ENCODE results near the gene GRIPAP1.

GRIPAP1 gene, protein sequence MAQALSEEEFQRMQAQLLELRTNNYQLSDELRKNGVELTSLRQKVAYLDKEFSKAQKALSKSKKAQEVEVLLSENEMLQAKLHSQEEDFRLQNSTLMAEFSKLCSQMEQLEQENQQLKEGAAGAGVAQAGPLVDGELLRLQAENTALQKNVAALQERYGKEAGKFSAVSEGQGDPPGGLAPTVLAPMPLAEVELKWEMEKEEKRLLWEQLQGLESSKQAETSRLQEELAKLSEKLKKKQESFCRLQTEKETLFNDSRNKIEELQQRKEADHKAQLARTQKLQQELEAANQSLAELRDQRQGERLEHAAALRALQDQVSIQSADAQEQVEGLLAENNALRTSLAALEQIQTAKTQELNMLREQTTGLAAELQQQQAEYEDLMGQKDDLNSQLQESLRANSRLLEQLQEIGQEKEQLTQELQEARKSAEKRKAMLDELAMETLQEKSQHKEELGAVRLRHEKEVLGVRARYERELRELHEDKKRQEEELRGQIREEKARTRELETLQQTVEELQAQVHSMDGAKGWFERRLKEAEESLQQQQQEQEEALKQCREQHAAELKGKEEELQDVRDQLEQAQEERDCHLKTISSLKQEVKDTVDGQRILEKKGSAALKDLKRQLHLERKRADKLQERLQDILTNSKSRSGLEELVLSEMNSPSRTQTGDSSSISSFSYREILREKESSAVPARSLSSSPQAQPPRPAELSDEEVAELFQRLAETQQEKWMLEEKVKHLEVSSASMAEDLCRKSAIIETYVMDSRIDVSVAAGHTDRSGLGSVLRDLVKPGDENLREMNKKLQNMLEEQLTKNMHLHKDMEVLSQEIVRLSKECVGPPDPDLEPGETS

DNA sequence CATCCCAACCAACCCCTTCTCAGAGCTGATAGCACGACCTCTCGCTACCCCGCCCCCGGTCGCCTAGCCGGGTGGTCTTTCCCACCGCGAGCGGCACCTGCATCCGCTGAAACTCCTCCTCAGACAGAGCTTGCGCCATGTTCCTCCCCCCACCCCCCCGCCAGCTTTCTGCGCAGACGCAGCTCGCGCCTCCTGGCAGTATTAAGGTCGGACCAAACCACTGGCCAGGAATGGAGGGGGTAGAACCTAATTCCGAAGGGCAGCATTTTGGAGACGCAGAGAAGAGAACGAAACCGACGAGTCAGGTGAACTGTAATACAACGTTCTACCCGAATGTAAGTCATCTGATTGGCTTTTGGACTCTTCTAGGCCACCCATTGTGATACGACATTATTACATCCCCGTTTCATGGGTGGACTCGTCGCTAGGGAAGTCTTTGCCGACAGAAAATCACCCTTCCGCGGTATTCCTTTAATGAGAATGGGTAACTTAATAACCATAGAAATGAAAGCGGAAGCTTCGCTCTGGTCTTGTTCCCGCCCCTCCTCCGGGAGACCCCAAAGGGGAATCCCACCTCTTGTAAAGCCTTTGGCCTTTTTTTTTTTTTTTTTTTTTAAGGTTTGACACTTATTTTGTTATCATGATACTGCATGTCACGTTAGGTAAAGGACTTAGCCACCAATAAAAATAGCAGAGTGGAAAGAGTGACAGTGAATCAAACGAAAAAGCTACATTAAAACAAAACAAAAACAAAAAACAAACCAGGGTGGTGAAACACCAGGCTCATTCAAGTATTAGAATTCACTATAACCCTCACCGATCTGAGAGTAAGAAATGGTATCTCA lies at the start of gene GRIPAP1:
GRIPAP1 (minus strand) TSS at position 174 of the 845 bp plus-strand sequence; CDS start at position 139, 35 bp downstream.
- DNase-seq (ENCODE audit: low spot score), result peak; percentile 80

DNA sequence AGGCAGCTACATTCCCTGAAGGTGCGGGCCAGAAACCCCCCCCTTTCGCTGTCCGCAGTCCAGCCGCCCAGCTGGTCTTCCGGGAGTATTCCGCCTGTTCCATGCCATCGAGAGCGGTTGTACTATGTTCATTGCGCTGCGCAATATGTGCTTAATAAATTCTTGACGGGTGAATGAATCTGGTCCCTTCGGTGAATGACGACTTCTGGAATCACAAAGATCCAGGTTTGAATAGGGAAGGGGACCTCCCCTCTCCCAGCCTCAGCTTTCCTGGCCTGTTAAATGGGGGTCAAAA lies 41.9 kb upstream of the GRIPAP1 start:
- DNase-seq (ENCODE audit: low spot score), result no peak

DNA sequence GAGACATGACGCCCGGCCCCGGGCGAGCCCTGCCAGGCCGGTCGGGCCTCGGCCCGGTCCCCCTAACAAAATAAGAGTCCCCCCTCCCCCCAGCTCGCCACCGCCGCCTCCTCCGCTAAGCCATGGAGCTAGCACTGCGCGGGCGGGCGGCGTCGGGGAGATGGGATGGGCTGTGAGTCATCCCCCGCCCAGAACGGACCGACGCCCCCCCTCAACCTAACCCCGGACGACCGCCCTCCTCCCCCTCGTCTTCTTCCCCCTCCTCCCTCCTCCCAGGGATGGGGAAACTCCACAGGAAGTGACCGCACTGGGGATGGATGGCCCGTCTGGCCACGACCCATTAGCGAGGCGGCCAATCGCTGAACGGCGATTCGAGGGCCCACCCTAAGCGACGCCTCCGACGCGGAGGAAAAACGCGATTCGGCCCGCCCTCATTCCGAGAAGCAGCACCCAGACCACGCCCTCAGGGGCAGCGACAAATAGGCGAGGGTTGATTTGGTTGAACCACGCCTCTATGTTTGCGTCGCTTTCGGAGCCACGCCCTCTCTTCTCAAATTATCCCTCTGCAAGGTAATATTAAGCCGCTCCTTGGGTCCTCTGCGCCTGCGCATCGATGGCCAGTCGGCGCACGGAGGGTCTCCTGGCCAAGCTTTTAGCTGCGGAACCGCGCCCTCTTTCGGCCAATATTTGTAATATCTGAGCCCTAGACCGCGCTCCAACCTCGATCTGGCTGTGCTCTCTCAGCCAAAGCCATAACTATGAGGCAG lies 41.3 kb upstream of the GRIPAP1 start, which contains the start of gene TFE3:
TFE3 (minus strand) TSS at position 138 of the 767 bp plus-strand sequence; CDS start at position 7, 131 bp downstream.
- DNase-seq (ENCODE audit: low spot score), result peak; percentile 93

DNA sequence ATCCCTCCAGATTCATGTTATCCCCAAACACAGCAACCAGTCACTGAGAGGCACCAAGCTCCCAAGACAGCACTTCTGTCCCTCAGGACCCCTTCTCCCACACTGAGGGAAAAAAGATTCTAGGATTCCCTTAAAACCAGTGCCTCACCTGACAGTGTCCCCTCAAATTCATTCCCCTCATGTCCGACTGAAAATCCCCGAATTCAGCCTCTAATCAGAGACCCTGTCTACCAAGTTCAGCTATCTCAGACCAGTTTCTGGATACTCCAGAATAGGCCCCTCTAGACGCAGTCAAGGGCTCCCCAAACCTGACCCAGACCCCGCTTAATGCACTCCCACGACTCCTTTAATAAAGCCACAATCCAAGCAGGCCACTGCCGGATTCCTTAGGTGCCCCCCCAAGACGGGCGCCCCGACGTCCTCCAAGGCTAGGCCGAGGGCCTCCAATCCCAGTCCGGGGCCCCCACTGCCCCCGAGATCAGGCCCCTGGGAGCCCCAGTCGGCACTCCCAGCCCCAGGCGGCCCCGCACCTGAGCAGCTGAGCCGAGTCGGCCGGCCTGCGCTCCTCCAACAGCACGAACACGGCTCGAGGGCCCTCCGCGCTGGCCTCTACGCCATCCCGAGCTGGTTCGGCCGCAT lies 40.6 kb upstream of the GRIPAP1 start:
- DNase-seq (ENCODE audit: low spot score), result no peak

DNA sequence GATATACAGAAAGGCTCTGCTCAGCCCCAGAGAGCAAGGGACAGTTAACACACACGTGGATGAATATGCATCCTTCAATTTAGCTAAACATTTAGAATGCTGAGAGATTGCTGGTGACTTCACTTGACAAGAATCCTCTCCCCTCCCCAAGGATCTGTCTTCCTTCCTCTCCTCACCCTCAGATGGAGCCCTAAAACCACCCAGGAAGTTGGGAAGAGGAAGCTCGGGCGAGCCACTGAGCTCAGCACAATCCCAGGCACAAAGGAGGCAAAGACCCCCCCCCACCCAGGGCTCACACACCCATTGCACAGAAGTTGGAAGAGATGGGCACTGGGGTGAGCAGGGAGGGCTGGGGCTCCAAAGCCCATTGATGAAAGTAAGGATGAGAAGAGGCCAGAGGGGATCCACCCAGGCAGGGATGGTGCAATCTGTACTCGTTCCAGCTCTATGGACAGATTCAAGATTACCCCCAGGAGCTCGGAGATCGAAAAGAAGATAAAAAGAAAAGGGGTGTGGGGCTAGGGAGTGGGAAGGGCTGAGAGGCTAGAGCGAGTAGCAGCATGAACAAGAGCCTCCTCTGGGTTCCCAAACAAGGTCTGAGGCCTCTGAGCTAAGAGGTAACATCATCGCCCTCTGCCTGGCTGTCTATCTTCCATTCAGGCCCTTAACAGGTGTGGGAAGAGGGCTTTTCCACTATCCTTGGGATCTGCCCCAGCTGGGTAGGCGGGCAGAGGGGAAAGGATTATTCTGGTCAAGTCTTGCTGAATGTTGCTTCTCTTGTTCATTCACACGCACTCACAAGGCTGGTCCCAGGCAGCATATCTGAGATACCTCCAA lies 39.9 kb upstream of the GRIPAP1 start:
- peak; percentile 10 for DNase-seq (ENCODE audit: low spot score)

DNA sequence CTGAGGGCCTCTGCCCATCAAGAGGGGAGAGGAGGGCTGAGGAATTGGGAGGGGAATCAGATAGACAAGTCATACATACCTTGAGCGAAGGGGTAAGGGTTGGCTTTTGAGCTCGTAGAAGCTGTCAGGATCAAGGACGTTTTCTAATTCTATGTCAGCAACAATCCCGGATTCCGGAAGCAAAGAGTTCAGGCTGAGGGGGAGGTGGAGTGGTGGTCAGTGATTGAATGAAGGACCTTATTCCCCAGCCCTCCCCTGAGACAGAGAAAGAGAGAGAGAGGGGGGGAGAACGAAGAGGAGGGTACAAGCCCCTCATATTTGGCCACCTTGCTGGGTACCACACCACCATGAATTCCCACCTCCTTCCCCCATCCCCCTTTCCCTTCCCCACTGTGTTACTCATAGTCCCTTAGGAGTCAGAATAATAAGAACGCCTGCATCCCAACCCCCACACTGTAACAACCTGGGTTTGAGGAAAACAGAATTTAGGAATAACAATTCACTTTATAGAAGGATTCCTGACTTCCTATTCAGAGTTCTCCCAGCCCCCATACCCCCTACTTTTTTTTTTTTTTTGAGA lies 38.4 kb upstream of the GRIPAP1 start:
- DNase-seq (ENCODE audit: low spot score), result no peak

DNA sequence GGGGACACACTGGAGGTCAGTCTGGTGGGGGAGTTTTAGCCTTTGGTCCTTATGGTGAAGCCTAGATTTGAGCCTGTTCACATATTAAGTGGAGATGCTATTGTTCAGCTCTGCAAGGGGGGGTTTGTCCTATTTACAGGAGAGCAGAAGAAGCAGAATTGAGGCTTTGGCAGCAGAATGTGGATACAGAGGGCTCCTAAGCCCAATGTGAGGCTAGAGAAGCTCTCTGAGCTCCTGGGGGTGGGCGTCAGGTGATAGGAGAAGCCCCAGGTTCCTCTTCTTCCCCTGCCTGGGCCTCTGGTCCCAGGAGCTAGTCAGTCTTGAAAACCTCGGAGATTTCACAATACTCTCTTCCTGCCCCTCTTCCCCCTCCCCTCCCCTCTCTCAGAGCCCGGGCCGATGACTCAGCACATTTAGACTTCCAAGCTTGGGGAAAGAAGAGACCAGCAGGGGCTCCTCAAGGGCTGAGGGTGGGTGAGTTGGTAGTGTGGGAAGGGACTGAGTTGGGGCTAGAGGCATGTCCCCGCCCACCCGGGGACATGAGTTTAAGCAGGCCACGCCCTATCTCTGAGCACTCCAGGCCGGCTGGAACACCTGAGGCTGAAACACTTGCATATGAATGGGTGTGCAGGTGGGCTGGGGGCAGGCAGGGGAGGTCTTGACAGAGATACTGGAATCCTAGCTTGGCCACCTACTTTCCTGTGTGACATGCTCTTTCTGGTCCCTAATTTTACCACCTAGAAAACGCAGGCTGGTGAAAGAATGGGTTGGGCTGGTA lies 37.7 kb upstream of the GRIPAP1 start:
- DNase-seq (ENCODE audit: low spot score), result peak; percentile 27

DNA sequence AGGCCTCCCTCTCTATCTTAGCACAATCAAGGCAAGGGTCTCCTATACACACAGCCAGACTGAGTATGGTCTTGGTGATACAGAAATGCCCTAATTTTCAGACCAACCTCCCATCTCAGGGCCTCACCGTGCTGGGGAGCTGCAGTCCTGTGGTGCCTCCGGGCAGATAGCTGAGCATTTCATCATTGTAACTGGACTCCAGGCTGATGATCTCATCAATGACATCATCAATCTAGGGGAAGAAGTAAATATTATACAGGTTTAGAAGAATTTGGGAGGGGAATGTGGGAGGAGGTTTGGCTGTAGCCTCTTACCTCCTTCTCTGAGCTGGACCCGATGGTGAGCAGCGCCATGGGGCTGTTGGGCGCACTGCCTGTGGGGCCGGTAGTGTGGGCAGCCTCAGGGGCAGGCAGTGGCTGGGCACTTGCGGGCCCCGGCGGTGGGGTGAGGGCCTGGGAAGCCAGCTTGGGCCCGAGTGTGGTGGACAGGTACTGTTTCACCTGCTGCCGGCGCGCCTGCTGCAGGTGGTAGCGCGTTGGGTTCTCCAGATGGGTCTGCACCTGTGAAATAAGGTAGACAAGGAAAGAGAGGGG lies 35.9 kb upstream of the GRIPAP1 start:
- DNase-seq (ENCODE audit: low spot score), result no peak

DNA sequence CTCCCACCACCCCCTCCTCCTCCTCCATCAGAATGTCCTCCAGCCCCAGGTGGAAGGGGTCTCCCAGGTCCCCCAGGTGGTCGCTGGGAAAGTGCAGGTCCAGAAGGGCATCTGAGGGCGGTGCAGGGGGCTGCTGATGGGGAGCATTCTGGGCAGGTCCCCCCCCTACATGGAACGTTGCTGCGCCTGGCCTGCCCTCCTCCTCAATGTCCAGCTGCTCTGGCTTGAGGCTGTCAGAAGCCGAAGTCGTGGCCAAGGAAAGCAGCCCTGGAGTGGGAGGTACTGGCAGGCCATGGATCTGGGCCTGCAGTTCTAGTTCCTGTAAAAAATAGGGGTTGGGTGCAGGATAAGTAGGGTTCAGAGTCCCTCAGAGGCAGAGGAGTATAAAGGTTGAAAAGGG lies 28.2 kb upstream of the GRIPAP1 start:
- no peak for DNase-seq (ENCODE audit: low spot score)

DNA sequence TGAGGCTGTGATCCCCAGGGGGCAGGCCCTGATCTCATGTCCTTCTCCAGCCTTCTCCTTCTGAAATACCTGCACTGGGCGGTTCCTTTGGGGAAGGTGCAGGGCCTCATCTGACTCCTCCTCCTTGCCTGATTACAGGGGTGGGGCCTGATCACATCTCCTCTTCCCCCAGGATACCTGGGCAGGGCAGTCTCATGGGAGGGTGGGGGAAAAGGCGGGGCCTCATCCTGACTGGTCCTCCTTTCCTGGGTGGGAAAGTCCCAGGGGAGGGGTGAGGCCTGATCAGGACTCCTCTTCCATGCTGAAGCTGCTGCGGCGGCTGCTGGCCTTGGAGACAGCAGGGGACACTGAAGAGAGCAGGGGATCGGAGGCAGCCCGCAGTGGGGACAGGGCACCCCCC lies 27.8 kb upstream of the GRIPAP1 start:
- DNase-seq (ENCODE audit: low spot score), result no peak

DNA sequence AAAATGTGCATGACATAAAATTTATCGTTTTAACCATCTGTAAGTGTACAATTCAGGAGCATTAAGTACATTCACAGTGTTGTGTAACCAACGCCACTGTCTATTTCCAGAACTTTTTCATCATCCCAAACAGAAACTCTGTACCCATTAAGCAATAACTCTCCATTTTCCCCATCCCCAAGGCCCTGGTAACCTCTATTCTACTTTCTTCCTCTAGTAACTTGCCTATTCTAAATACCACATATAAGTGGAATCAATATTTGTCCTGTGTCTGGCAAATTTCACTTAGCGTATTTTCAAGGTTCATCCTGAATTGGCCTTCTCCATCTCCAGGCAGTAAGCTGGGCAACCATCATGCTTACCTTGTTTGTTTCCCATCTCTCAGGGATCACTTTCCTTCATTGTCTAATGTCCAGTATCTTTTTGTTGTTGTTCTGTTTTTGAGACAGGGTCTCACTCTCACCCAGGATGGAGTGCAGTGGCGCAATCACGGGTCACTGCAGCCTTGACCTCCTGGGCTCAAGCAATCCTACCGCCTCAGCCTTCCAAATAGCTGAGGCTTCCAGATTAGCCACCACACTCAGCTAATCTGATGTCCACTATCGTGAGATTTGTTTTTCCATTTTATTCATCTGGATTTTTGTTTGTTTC lies 17.7 kb upstream of the GRIPAP1 start:
- no peak for DNase-seq (ENCODE audit: low spot score)

DNA sequence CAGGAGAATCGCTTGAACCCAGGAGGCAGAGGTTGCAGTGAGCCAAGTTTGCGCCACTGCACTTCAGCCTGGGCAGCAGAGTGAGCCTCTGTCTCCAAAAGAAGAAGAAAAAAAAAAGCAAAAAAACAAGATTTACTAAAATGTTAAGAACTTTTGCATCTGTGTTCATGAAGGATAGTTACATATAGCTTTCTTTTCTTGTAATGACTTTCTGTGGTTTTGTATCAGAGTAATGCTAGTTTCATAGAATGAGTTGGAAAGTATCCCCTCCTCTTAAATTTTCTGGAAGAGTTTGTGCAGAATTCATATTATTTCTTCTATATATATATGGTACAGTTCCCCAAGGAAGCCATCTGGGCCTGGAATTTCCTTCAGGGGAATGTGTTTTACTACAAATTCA lies 17.0 kb upstream of the GRIPAP1 start:
- DNase-seq (ENCODE audit: low spot score), result no peak

DNA sequence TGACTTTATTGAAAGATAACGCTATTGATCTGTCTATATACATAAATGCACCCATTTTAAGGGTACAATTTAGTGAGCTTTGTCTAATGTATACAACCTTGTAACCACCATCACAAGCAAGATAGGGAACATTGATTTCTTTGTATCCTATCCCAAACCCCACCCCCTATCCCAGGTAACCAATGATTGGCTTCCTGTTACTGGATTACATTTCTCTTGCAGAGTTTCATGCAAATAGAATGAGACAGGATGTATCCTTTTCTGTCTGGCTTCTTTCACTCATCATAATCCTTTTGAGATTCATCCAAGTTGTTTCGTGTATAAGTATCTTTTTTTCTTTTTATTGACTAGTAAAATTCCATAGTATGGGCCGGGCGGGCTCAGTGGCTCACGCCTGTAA lies 1.6 kb upstream of the GRIPAP1 start:
- peak; percentile 1 for DNase-seq (ENCODE audit: low spot score)

DNA sequence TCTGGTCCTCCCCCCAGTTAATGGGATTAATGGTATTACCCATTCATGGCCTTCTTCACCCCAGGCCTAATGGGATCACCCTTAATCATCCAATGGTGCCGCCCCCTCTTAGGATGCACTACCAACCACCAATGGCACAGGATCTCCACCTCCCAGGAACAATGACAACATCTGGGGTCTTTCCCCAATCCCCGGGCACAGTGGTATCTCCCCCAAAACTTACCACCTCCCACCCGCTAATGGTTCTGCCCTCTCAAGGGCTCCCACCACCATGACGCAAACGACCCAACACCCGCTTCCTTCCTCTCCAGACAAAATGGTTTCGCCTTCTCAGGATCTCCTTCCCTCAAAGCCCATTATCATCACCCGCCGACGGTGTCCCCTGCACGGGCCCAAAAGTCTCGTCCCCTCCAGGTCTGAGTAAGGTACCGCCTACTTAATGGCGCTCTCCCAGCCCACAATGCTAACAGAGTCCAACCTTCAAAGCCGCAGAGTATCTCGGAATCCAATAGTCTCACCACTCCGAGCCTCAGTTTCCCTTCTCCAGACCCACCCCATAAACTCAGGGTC lies 458 bp downstream of the GRIPAP1 start:
- DNase-seq (ENCODE audit: low spot score), result peak; percentile 1

DNA sequence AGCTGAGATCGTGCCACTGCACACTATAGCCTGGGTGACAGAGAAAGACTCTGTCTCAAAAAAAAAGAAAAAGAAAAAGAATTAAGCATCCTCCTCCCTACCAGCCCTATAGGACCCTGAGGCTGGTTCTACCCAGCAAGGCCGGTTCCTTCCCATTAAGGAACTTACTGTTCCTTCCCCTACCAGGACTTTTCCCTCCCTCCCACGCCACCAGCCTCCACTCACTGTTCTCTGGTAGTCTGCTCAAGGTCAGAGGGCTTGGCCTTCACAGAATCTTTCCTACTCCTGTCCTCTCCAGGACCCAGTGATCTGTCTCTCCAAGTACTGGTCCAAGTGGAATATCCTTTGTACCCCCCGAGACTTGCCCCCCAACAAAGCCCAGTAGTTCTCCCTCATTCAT lies 1.4 kb downstream of the GRIPAP1 start:
- DNase-seq (ENCODE audit: low spot score), result no peak

DNA sequence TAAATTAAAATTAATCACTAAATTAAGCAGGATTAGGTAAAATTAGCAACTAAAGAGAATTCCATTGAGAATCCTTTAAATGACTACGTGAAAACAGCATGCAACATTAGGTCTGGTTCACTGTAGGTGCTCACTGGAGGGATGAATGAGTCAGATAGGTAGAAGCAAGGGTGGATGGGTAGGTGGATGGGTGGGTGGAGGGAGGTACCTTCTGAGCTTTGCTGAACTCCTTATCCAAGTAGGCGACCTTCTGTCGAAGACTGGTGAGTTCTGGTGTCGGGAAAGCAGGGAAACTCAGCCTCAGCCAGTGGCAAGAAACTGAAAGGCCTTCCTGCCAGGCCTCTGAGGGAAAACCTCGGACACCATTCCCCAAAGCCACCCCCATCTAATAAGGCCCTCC lies 3.0 kb downstream of the GRIPAP1 start:
- DNase-seq (ENCODE audit: low spot score), result no peak

DNA sequence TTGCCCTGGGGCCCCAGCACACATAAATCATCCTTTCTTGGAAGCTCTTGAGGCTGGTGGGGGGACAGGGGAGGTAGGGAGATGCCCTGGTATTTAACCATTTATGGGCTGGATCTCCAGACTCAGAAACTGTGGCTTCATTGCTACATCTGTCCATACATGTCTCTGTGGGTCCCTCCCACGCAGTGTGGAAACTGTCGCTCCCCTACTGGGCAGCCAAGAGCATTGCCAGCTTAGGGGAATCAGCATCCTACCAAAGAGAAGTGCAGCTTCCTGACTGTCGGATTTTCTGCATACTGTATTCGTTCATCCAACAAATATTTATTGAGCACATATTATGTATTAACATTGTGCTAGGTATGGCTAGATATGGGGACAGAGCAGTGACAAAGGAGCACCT lies 3.7 kb downstream of the GRIPAP1 start:
- no peak for DNase-seq (ENCODE audit: low spot score)

DNA sequence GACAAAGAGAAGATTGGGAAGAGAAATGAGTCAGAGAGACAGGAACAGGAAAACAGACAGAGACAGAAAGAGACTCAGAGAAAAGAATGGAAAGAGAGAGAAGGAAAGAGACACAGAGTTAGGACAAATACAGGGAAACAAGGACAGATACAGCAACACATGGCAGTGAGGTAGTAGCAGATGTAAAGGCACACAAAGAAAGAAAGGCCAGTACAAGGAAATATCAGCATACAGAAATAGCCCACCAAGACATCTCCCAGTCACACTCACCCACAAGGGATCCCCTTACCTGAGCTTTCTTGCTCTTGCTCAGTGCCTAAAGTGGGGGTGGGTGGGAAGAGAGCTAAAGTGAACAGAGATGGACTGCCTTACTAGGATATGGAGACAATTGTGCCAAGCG lies 4.2 kb downstream of the GRIPAP1 start:
- no peak for DNase-seq (ENCODE audit: low spot score)

Data from LoVo (cell line).